H1 (cell line): ENCODE data around the gene ARL2. TPM values are rescaled to one million over a fixed set of nuclear protein-coding genes. Genes with fewer than 3 reads are reported as not detected.

ENCODE experiments used
- CTCF ChIA-PET: fragments of 300-600 bp; sonication (Branson Sonifier 250); formaldehyde crosslinking; loops from one replicate; lab custom pipeline; 2021; ENCODE audit not compliant: partially characterized antibody; lab: Charles Lee
- POLR2A ChIA-PET: fragments of 300-600 bp; sonication (Branson Sonifier 250); formaldehyde crosslinking; loops from one replicate; lab custom pipeline; 2021; ENCODE audit warnings: inconsistent platforms; ENCODE audit not compliant: partially characterized antibody; lab: Charles Lee
- DNase-seq, 2 experiments: peaks; one replicate each; pipeline versions ENCODE4 v3.0.0 to v3.0.0-alpha.2; 2010 to 2022; ENCODE audit warnings: low spot score in 2 of 2, low read depth in 1 of 2, mixed read lengths in 1 of 2
- FAIRE-seq: peaks from 2 replicates; lab custom pipeline; 2011; peaks lifted over from hg19 to GRCh38; lab: Jason Lieb, UNC
- H2AFZ ChIP-seq: 2 replicates; pipeline ENCODE4 v1.8.1; 2012; ENCODE audit warnings: low read length, inconsistent platforms
- H2AK5ac ChIP-seq: 2 replicates; pipeline ENCODE4 v1.6.1; 2013; ENCODE audit warnings: low read depth, low read length
- H2BK120ac ChIP-seq: replicated peaks from 2 replicates; pipeline ENCODE3; 2013; ENCODE audit warnings: low read depth, low read length, inconsistent platforms
- H2BK12ac ChIP-seq: 2 replicates; pipeline ENCODE4 v1.6.1; 2013; ENCODE audit warnings: low read depth, low read length
- H2BK15ac ChIP-seq: 2 replicates; pipeline ENCODE4 v1.6.1; 2013; ENCODE audit warnings: low read length
- H2BK20ac ChIP-seq: 2 replicates; pipeline ENCODE4 v1.6.1; 2013; ENCODE audit warnings: low read length
- H2BK5ac ChIP-seq: 2 replicates; pipeline ENCODE4 v1.6.1; 2013; ENCODE audit warnings: low read depth, low read length
- H3K14ac ChIP-seq: 2 replicates; pipeline ENCODE4 v1.6.1; 2013; ENCODE audit warnings: inconsistent platforms; ENCODE audit not compliant: insufficient read length
- H3K18ac ChIP-seq: 2 replicates; pipeline ENCODE4 v1.6.1; 2013; ENCODE audit warnings: low read length; ENCODE audit errors: extremely low read depth
- H3K23ac ChIP-seq: 2 replicates; pipeline ENCODE4 v1.6.1; 2013; ENCODE audit warnings: inconsistent platforms; ENCODE audit not compliant: insufficient read length
- H3K23me2 ChIP-seq: 2 replicates; pipeline ENCODE4 v1.6.1; 2013; ENCODE audit warnings: low read depth, low read length
- H3K27ac ChIP-seq: 2 replicates; pipeline ENCODE4 v1.6.1; 2011; ENCODE audit warnings: low read depth, low read length, inconsistent platforms
- H3K27me3 ChIP-seq, 4 experiments: replicated peaks in 1 of 4; 1 replicate in 1 of 4; 2 replicates in 3 of 4; pipeline versions ENCODE4 v1.6.1 to v1.8.1; 2011 to 2013; ENCODE audit warnings: low read length in 3 of 4, mild to moderate bottlenecking in 3 of 4, inconsistent platforms in 2 of 4, mixed read lengths in 2 of 4, moderate library complexity in 1 of 4; ENCODE audit not compliant: control insufficient read depth in 3 of 4, insufficient read depth in 3 of 4; ENCODE audit errors: extremely low read depth in 1 of 4
- H3K36me3 ChIP-seq, 4 experiments: 2 replicates each; pipeline versions ENCODE4 v1.6.1 to v1.8.1; 2011 to 2013; ENCODE audit warnings: mild to moderate bottlenecking in 4 of 4, low read length in 3 of 4, moderate library complexity in 2 of 4, control low read depth in 1 of 4, inconsistent platforms in 1 of 4; ENCODE audit not compliant: insufficient read depth in 4 of 4, control insufficient read depth in 2 of 4
- H3K4ac ChIP-seq: replicated peaks from 2 replicates; pipeline ENCODE3; 2013; ENCODE audit warnings: low read length, low read depth, mixed read lengths, inconsistent platforms; ENCODE audit not compliant: insufficient read length
- H3K4me1 ChIP-seq, 4 experiments: replicated peaks in 1 of 4; 1 replicate in 1 of 4; 2 replicates in 3 of 4; pipeline versions ENCODE4 v1.6.1 to v1.8.1; 2011 to 2013; ENCODE audit warnings: low read length in 3 of 4, inconsistent platforms in 2 of 4, mixed read lengths in 1 of 4; ENCODE audit not compliant: insufficient read depth in 4 of 4, control insufficient read depth in 3 of 4
- H3K4me2 ChIP-seq, 2 experiments: 2 replicates each; pipeline versions ENCODE4 v1.6.1 to v1.8.1; 2011 to 2013; ENCODE audit warnings: low read depth in 2 of 2, low read length in 2 of 2, control low read depth in 1 of 2, inconsistent platforms in 1 of 2, mild to moderate bottlenecking in 1 of 2; ENCODE audit not compliant: insufficient read depth in 1 of 2
- H3K4me3 ChIP-seq, 4 experiments: fragments of 200-600, 300-600 bp in 1 of 4; sonication (generic), shearing (Covaris generic), sonication (Bioruptor Twin) in 1 of 4; 2 replicates each; pipeline versions ENCODE4 v1.5.1 to v1.8.1; 2011 to 2016; ENCODE audit warnings: low read length in 4 of 4, low read depth in 3 of 4, control low read depth in 2 of 4, inconsistent platforms in 2 of 4, mild to moderate bottlenecking in 2 of 4, mixed read lengths in 1 of 4, moderate library complexity in 1 of 4; ENCODE audit not compliant: insufficient read depth in 2 of 4; ENCODE audit errors: extremely low read depth in 1 of 4
- H3K56ac ChIP-seq: replicated peaks from 2 replicates; pipeline ENCODE3; 2013; ENCODE audit warnings: low read depth, mild to moderate bottlenecking, mixed read lengths, low read length, inconsistent platforms; ENCODE audit not compliant: insufficient read length
- H3K79me1 ChIP-seq: 2 replicates; pipeline ENCODE4 v1.6.1; 2013; ENCODE audit warnings: low read depth, low read length, control low read depth
- H3K79me2 ChIP-seq, 2 experiments: 2 replicates each; pipeline versions ENCODE4 v1.6.1 to v1.8.1; 2012 to 2013; ENCODE audit warnings: low read length in 2 of 2, mild to moderate bottlenecking in 2 of 2, inconsistent platforms in 1 of 2; ENCODE audit not compliant: insufficient read depth in 2 of 2, control insufficient read depth in 1 of 2
- H3K9ac ChIP-seq, 4 experiments: replicated peaks in 1 of 4; 1 replicate in 1 of 4; 2 replicates in 3 of 4; pipeline versions ENCODE4 v1.6.1 to v1.8.1; 2011 to 2013; ENCODE audit warnings: low read depth in 3 of 4, low read length in 3 of 4, control low read depth in 2 of 4, mild to moderate bottlenecking in 2 of 4, moderate library complexity in 2 of 4, inconsistent platforms in 1 of 4; ENCODE audit errors: extremely low read depth in 1 of 4
- H3K9me3 ChIP-seq, 2 experiments: 2 replicates each; pipeline versions ENCODE4 v1.6.1 to v1.8.1; 2012 to 2013; ENCODE audit warnings: mild to moderate bottlenecking in 2 of 2, moderate library complexity in 2 of 2, control low read depth in 1 of 2, inconsistent platforms in 1 of 2, low read depth in 1 of 2, low read length in 1 of 2, mixed read lengths in 1 of 2; ENCODE audit not compliant: insufficient read depth in 2 of 2
- H4K20me1 ChIP-seq, 2 experiments: replicated peaks in 1 of 2; 2 replicates each; pipeline versions ENCODE3 to v1.8.1; 2011 to 2013; ENCODE audit warnings: inconsistent platforms in 2 of 2, low read length in 2 of 2, mild to moderate bottlenecking in 1 of 2; ENCODE audit not compliant: insufficient read depth in 2 of 2, control insufficient read depth in 1 of 2
- H4K5ac ChIP-seq: 2 replicates; pipeline ENCODE4 v1.6.1; 2013; ENCODE audit warnings: low read length, low read depth, mixed read lengths, inconsistent platforms; ENCODE audit not compliant: insufficient read length
- H4K8ac ChIP-seq: 2 replicates; pipeline ENCODE4 v1.8.0; 2013; ENCODE audit warnings: mild to moderate bottlenecking, moderate library complexity, low read length, inconsistent platforms; ENCODE audit not compliant: insufficient read depth; ENCODE audit errors: extremely low read depth
- H4K91ac ChIP-seq: replicated peaks from 2 replicates; pipeline ENCODE3; 2013; ENCODE audit warnings: low read length, mixed read lengths, inconsistent platforms; ENCODE audit not compliant: insufficient read length
- ASH2L ChIP-seq: fragments of 200-600, 300-600 bp; sonication (generic); IDR thresholded peaks from one replicate; pipeline ENCODE4 v1.7.1; 2017; ENCODE audit warnings: low read length
- CREB1 ChIP-seq: IDR thresholded peaks from 2 replicates; pipeline ENCODE4 v1.6.1; 2012; ENCODE audit warnings: inconsistent platforms
- KDM1A ChIP-seq: fragments of 200-600, 300-600 bp; sonication (generic); IDR thresholded peaks from 2 replicates; pipeline ENCODE4 v1.7.1; 2016; ENCODE audit warnings: mild to moderate bottlenecking, low read length, borderline replicate concordance
- MAFK ChIP-seq: IDR thresholded peaks from 2 replicates; pipeline ENCODE4 v1.6.1; 2012; ENCODE audit warnings: low read depth, mild to moderate bottlenecking, improper control_type of control experiment, low read length
- NANOG ChIP-seq: IDR thresholded peaks from 2 replicates; pipeline ENCODE4 v1.6.1; 2011; ENCODE audit warnings: low read length, low read depth, mild to moderate bottlenecking, inconsistent platforms; ENCODE audit not compliant: insufficient read depth, poor library complexity, severe bottlenecking
- SRF ChIP-seq: IDR thresholded peaks from 2 replicates; pipeline ENCODE4 v1.6.1; 2011; ENCODE audit warnings: mild to moderate bottlenecking, low read depth, low read length, moderate library complexity
- TAF7 ChIP-seq: optimal IDR thresholded peaks from 2 replicates; pipeline ENCODE3; 2011; ENCODE audit warnings: low read depth, mild to moderate bottlenecking, inconsistent platforms, low read length, moderate library complexity, borderline replicate concordance
- TCF12 ChIP-seq: IDR thresholded peaks from 2 replicates; pipeline ENCODE4 v1.6.1; 2011; ENCODE audit warnings: low read depth, mild to moderate bottlenecking, low read length
- WGBS, 2 experiments: shearing (Covaris generic) in 1 of 2; methylation state at CpG; one replicate each; pipeline versions ENCODE4 v1.1.6 to v1.1.7; 2013 to 2015; ENCODE audit warnings: low lambda C conversion rate in 2 of 2, mixed read lengths in 2 of 2, inconsistent platforms in 1 of 2, low coverage in 1 of 2, missing lambda C conversion rate in 1 of 2; ENCODE audit not compliant: insufficient replicate concordance in 2 of 2, insufficient coverage in 1 of 2, insufficient read length in 1 of 2; ENCODE audit errors: extremely low coverage in 1 of 2, missing lambda C conversion rate in 1 of 2; 5-methylcytosine and 5-hydroxymethylcytosine counted together
- polyA plus RNA-seq, 7 experiments: library from polyadenylated mRNA; depleted of rRNA in 3 of 7; stranded (reverse) in 5 of 7; unstranded in 2 of 7; fragments of >200 nt in 5 of 7; fragments of 200-250 nt in 2 of 7; gene quantifications; 1 replicate in 5 of 7; 2 replicates in 1 of 7; 4 replicates in 1 of 7; pipeline versions ENCODE4 v1.2.1 to v1.2.3, GENCODE V29; 2011 to 2013; ENCODE audit warnings: missing spikeins in 2 of 7, mixed read lengths in 2 of 7
- total RNA-seq: library from RNA; stranded (reverse); fragmentation: NEBNext Ultra II Directional; extraction: Animal tissue kit (Norgen Biotek cat#: 25700); gene quantifications from 2 replicates; pipeline ENCODE4 v1.2.1, GENCODE V29; 2021

Gene ARL2
- total and polyA plus RNA-seq, 2 of the 8 experiments (the other 6 are each of a cell fraction or from before 2014, with no cell fraction given): 186 to 535 TPM

- ChIA-PET POLR2A (interaction anchor here (1.2 to 21.6 kb wide), 7 partner anchors 12 to 187 kb away, joined by 3 to 230 read pairs (median 4); partner anchors contain the start of genes EHD1, TM7SF2, VPS51 and ZNHIT2), CTCF (interaction anchor here (1.1 to 2.2 kb wide), 5 partner anchors 13 to 196 kb away, joined by 3 to 10 read pairs (median 5); partner anchors contain the start of gene ARL2)
- no peak for FAIRE-seq
Observed at GRCh38 chr11:65064847-65065240, 50.9 kb downstream of the ARL2 start.

More at GRCh38 chr11:65064847-65065240, 50.9 kb downstream of the ARL2 start:
- Histone ChIP-seq H3K23ac (no peak overlapping the region), H2BK120ac (no peak overlapping the region), H3K56ac (no peak overlapping the region), H4K91ac (no peak overlapping the region), H2BK20ac (no peak overlapping the region), H3K9ac (no peak overlapping the region), H2BK12ac (no peak overlapping the region), H4K5ac (no peak overlapping the region), H2BK15ac (no peak overlapping the region), H3K4me2 (no peak overlapping the region), H2BK5ac (no peak overlapping the region), H2AK5ac (no peak overlapping the region), H3K36me3 (no peaks in the 10 kb centered on the region), H2AFZ (no peak overlapping the region), H3K14ac (no peak overlapping the region), H3K27ac (no peak overlapping the region), H3K27me3 (no peaks in the 10 kb centered on the region; a peak in 1 of 7 replicates), H4K8ac (no peak overlapping the region), H3K79me1 (no peaks in the 10 kb centered on the region), H3K79me2 (no peaks in the 10 kb centered on the region), H3K4me3 (no peak overlapping the region), H3K4me1 (peaks cover 5 to 23% (median 17%) of the 10 kb centered on the region in 4 experiments), H3K9me3 (no peaks in the 10 kb centered on the region), H3K4ac (no peak overlapping the region), H4K20me1 (no peaks in the 10 kb centered on the region), H3K23me2 (no peaks in the 10 kb centered on the region), H3K18ac (no peak overlapping the region)
- TF ChIP-seq TCF12: no peak
- no peak for TF ChIP-seq CREB1
- TF ChIP-seq ASH2L: no peak
- TF ChIP-seq TAF7: no peak
- TF ChIP-seq SRF: no peak
- no peak for TF ChIP-seq MAFK
- TF ChIP-seq NANOG: no peak
- no peak for TF ChIP-seq KDM1A
- DNase-seq: no peak
- 96% methylated on average over 4 of the region's 4 CpGs; no CpG with 5 or more reads in 1 of the 2 experiments for WGBS, 2 experiments
